H1 (cell line): ENCODE measurements around the gene COX14. TPM values are rescaled to one million over a fixed set of nuclear protein-coding genes. Genes with fewer than 3 reads are reported as not detected.

Experiments used
- CTCF ChIA-PET: fragments of 300-600 bp; sonication (Branson Sonifier 250); formaldehyde crosslinking; loops from one replicate; lab custom pipeline; 2021; ENCODE audit not compliant: partially characterized antibody; lab: Charles Lee
- POLR2A ChIA-PET: fragments of 300-600 bp; sonication (Branson Sonifier 250); formaldehyde crosslinking; loops from one replicate; lab custom pipeline; 2021; ENCODE audit warnings: inconsistent platforms; ENCODE audit not compliant: partially characterized antibody; lab: Charles Lee
- DNase-seq, 2 experiments: peaks; one replicate each; pipeline versions ENCODE4 v3.0.0 to v3.0.0-alpha.2; 2010 to 2022; ENCODE audit warnings: low spot score in 2 of 2, low read depth in 1 of 2, mixed read lengths in 1 of 2
- FAIRE-seq: peaks from 2 replicates; lab custom pipeline; 2011; peaks lifted over from hg19 to GRCh38; lab: Jason Lieb, UNC
- H2AFZ ChIP-seq: 2 replicates; pipeline ENCODE4 v1.8.1; 2012; ENCODE audit warnings: low read length, inconsistent platforms
- H2AK5ac ChIP-seq: 2 replicates; pipeline ENCODE4 v1.6.1; 2013; ENCODE audit warnings: low read depth, low read length
- H2BK120ac ChIP-seq: replicated peaks from 2 replicates; pipeline ENCODE3; 2013; ENCODE audit warnings: low read depth, low read length, inconsistent platforms
- H2BK12ac ChIP-seq: 2 replicates; pipeline ENCODE4 v1.6.1; 2013; ENCODE audit warnings: low read depth, low read length
- H2BK15ac ChIP-seq: 2 replicates; pipeline ENCODE4 v1.6.1; 2013; ENCODE audit warnings: low read length
- H2BK20ac ChIP-seq: 2 replicates; pipeline ENCODE4 v1.6.1; 2013; ENCODE audit warnings: low read length
- H2BK5ac ChIP-seq: 2 replicates; pipeline ENCODE4 v1.6.1; 2013; ENCODE audit warnings: low read depth, low read length
- H3K14ac ChIP-seq: 2 replicates; pipeline ENCODE4 v1.6.1; 2013; ENCODE audit warnings: inconsistent platforms; ENCODE audit not compliant: insufficient read length
- H3K18ac ChIP-seq: 2 replicates; pipeline ENCODE4 v1.6.1; 2013; ENCODE audit warnings: low read length; ENCODE audit errors: extremely low read depth
- H3K23ac ChIP-seq: 2 replicates; pipeline ENCODE4 v1.6.1; 2013; ENCODE audit warnings: inconsistent platforms; ENCODE audit not compliant: insufficient read length
- H3K23me2 ChIP-seq: 2 replicates; pipeline ENCODE4 v1.6.1; 2013; ENCODE audit warnings: low read depth, low read length
- H3K27ac ChIP-seq: 2 replicates; pipeline ENCODE4 v1.6.1; 2011; ENCODE audit warnings: low read depth, low read length, inconsistent platforms
- H3K27me3 ChIP-seq, 4 experiments: replicated peaks in 1 of 4; 1 replicate in 1 of 4; 2 replicates in 3 of 4; pipeline versions ENCODE4 v1.6.1 to v1.8.1; 2011 to 2013; ENCODE audit warnings: low read length in 3 of 4, mild to moderate bottlenecking in 3 of 4, inconsistent platforms in 2 of 4, mixed read lengths in 2 of 4, moderate library complexity in 1 of 4; ENCODE audit not compliant: control insufficient read depth in 3 of 4, insufficient read depth in 3 of 4; ENCODE audit errors: extremely low read depth in 1 of 4
- H3K36me3 ChIP-seq, 4 experiments: 2 replicates each; pipeline versions ENCODE4 v1.6.1 to v1.8.1; 2011 to 2013; ENCODE audit warnings: mild to moderate bottlenecking in 4 of 4, low read length in 3 of 4, moderate library complexity in 2 of 4, control low read depth in 1 of 4, inconsistent platforms in 1 of 4; ENCODE audit not compliant: insufficient read depth in 4 of 4, control insufficient read depth in 2 of 4
- H3K4ac ChIP-seq: replicated peaks from 2 replicates; pipeline ENCODE3; 2013; ENCODE audit warnings: low read length, low read depth, mixed read lengths, inconsistent platforms; ENCODE audit not compliant: insufficient read length
- H3K4me1 ChIP-seq, 4 experiments: replicated peaks in 1 of 4; 1 replicate in 1 of 4; 2 replicates in 3 of 4; pipeline versions ENCODE4 v1.6.1 to v1.8.1; 2011 to 2013; ENCODE audit warnings: low read length in 3 of 4, inconsistent platforms in 2 of 4, mixed read lengths in 1 of 4; ENCODE audit not compliant: insufficient read depth in 4 of 4, control insufficient read depth in 3 of 4
- H3K4me2 ChIP-seq, 2 experiments: 2 replicates each; pipeline versions ENCODE4 v1.6.1 to v1.8.1; 2011 to 2013; ENCODE audit warnings: low read depth in 2 of 2, low read length in 2 of 2, control low read depth in 1 of 2, inconsistent platforms in 1 of 2, mild to moderate bottlenecking in 1 of 2; ENCODE audit not compliant: insufficient read depth in 1 of 2
- H3K4me3 ChIP-seq, 4 experiments: fragments of 200-600, 300-600 bp in 1 of 4; sonication (generic), shearing (Covaris generic), sonication (Bioruptor Twin) in 1 of 4; 2 replicates each; pipeline versions ENCODE4 v1.5.1 to v1.8.1; 2011 to 2016; ENCODE audit warnings: low read length in 4 of 4, low read depth in 3 of 4, control low read depth in 2 of 4, inconsistent platforms in 2 of 4, mild to moderate bottlenecking in 2 of 4, mixed read lengths in 1 of 4, moderate library complexity in 1 of 4; ENCODE audit not compliant: insufficient read depth in 2 of 4; ENCODE audit errors: extremely low read depth in 1 of 4
- H3K56ac ChIP-seq: replicated peaks from 2 replicates; pipeline ENCODE3; 2013; ENCODE audit warnings: low read depth, mild to moderate bottlenecking, mixed read lengths, low read length, inconsistent platforms; ENCODE audit not compliant: insufficient read length
- H3K79me1 ChIP-seq: 2 replicates; pipeline ENCODE4 v1.6.1; 2013; ENCODE audit warnings: low read depth, low read length, control low read depth
- H3K79me2 ChIP-seq, 2 experiments: 2 replicates each; pipeline versions ENCODE4 v1.6.1 to v1.8.1; 2012 to 2013; ENCODE audit warnings: low read length in 2 of 2, mild to moderate bottlenecking in 2 of 2, inconsistent platforms in 1 of 2; ENCODE audit not compliant: insufficient read depth in 2 of 2, control insufficient read depth in 1 of 2
- H3K9ac ChIP-seq, 4 experiments: replicated peaks in 1 of 4; 1 replicate in 1 of 4; 2 replicates in 3 of 4; pipeline versions ENCODE4 v1.6.1 to v1.8.1; 2011 to 2013; ENCODE audit warnings: low read depth in 3 of 4, low read length in 3 of 4, control low read depth in 2 of 4, mild to moderate bottlenecking in 2 of 4, moderate library complexity in 2 of 4, inconsistent platforms in 1 of 4; ENCODE audit errors: extremely low read depth in 1 of 4
- H3K9me3 ChIP-seq, 2 experiments: 2 replicates each; pipeline versions ENCODE4 v1.6.1 to v1.8.1; 2012 to 2013; ENCODE audit warnings: mild to moderate bottlenecking in 2 of 2, moderate library complexity in 2 of 2, control low read depth in 1 of 2, inconsistent platforms in 1 of 2, low read depth in 1 of 2, low read length in 1 of 2, mixed read lengths in 1 of 2; ENCODE audit not compliant: insufficient read depth in 2 of 2
- H4K20me1 ChIP-seq, 2 experiments: replicated peaks in 1 of 2; 2 replicates each; pipeline versions ENCODE3 to v1.8.1; 2011 to 2013; ENCODE audit warnings: inconsistent platforms in 2 of 2, low read length in 2 of 2, mild to moderate bottlenecking in 1 of 2; ENCODE audit not compliant: insufficient read depth in 2 of 2, control insufficient read depth in 1 of 2
- H4K5ac ChIP-seq: 2 replicates; pipeline ENCODE4 v1.6.1; 2013; ENCODE audit warnings: low read length, low read depth, mixed read lengths, inconsistent platforms; ENCODE audit not compliant: insufficient read length
- H4K8ac ChIP-seq: 2 replicates; pipeline ENCODE4 v1.8.0; 2013; ENCODE audit warnings: mild to moderate bottlenecking, moderate library complexity, low read length, inconsistent platforms; ENCODE audit not compliant: insufficient read depth; ENCODE audit errors: extremely low read depth
- H4K91ac ChIP-seq: replicated peaks from 2 replicates; pipeline ENCODE3; 2013; ENCODE audit warnings: low read length, mixed read lengths, inconsistent platforms; ENCODE audit not compliant: insufficient read length
- CHD1 ChIP-seq: IDR thresholded peaks from 2 replicates; pipeline ENCODE4 v1.6.1; 2012; ENCODE audit warnings: low read depth, low read length, improper control_type of control experiment
- CHD2 ChIP-seq: IDR thresholded peaks from 2 replicates; pipeline ENCODE4 v1.6.1; 2012; ENCODE audit warnings: low read length, improper control_type of control experiment
- KDM4A ChIP-seq: IDR thresholded peaks from one replicate; pipeline ENCODE4 v1.7.1; 2012; ENCODE audit warnings: low read depth, mild to moderate bottlenecking, moderate library complexity, low read length, inconsistent platforms; ENCODE audit not compliant: severe bottlenecking
- YY1 ChIP-seq: IDR thresholded peaks from 2 replicates; pipeline ENCODE4 v1.6.1; 2011; ENCODE audit warnings: low read depth, mild to moderate bottlenecking, low read length
- WGBS, 2 experiments: shearing (Covaris generic) in 1 of 2; methylation state at CpG; one replicate each; pipeline versions ENCODE4 v1.1.6 to v1.1.7; 2013 to 2015; ENCODE audit warnings: low lambda C conversion rate in 2 of 2, mixed read lengths in 2 of 2, inconsistent platforms in 1 of 2, low coverage in 1 of 2, missing lambda C conversion rate in 1 of 2; ENCODE audit not compliant: insufficient replicate concordance in 2 of 2, insufficient coverage in 1 of 2, insufficient read length in 1 of 2; ENCODE audit errors: extremely low coverage in 1 of 2, missing lambda C conversion rate in 1 of 2; 5-methylcytosine and 5-hydroxymethylcytosine counted together
- polyA plus RNA-seq, 7 experiments: library from polyadenylated mRNA; depleted of rRNA in 3 of 7; stranded (reverse) in 5 of 7; unstranded in 2 of 7; fragments of >200 nt in 5 of 7; fragments of 200-250 nt in 2 of 7; gene quantifications; 1 replicate in 5 of 7; 2 replicates in 1 of 7; 4 replicates in 1 of 7; pipeline versions ENCODE4 v1.2.1 to v1.2.3, GENCODE V29; 2011 to 2013; ENCODE audit warnings: missing spikeins in 2 of 7, mixed read lengths in 2 of 7
- total RNA-seq: library from RNA; stranded (reverse); fragmentation: NEBNext Ultra II Directional; extraction: Animal tissue kit (Norgen Biotek cat#: 25700); gene quantifications from 2 replicates; pipeline ENCODE4 v1.2.1, GENCODE V29; 2021
- TF ChIP-seq, protein P1 (sequence below): IDR thresholded peaks from 2 replicates; pipeline ENCODE4 v1.6.1; 2011; ENCODE audit warnings: low read length, improper control_type of control experiment

COX14 gene
- total and polyA plus RNA-seq, 2 of the 8 experiments (the other 6 are each of a cell fraction or from before 2014, with no cell fraction given) = 40.1 to 102 TPM

DNA sequence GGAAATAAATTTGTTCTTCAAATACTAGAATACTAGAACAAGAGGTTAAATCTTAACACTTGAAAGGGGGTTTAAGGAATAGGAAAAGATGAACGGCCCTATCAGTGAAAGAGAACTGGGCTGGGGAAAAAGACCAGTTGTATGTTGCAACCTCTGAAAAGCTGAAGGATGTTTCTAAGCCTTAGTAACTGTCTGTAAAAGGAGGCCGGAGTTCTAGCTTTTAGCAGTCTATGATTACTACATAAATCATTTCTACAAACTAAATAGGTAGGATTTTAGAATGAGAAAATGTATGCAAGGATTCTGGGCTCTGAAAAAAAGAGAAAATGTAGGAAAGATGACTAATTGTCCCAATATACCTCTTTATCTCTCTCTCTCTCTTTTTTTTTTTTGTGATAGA is 50.2 kb downstream of the COX14 start:
- H3K9ac ChIP-seq = no peak overlapping the region
- POLR2A ChIA-PET = interaction anchor here (0.6 to 1.8 kb wide), 7 partner anchors 8 to 92 kb away, joined by 3 to 7 read pairs (median 4); no protein-coding TSS in a partner anchor
- no peak overlapping the region for H3K14ac ChIP-seq
- no peak overlapping the region for H4K8ac ChIP-seq
- H3K36me3 ChIP-seq = peaks cover 0 to 2% (median 0%) of the 10 kb centered on the region in 4 experiments; a peak in 2 of 8 replicates
- DNase-seq (no peak), FAIRE-seq (no peak)
- H3K4ac ChIP-seq = no peak overlapping the region
- H3K27ac ChIP-seq = no peak overlapping the region
- H3K23me2 ChIP-seq = peaks cover 5% of the 10 kb centered on the region
- H2BK5ac ChIP-seq = no peak overlapping the region
- no peak overlapping the region for H3K56ac ChIP-seq
- H2BK15ac ChIP-seq = no peak overlapping the region
- no peak overlapping the region for H3K4me3 ChIP-seq
- H2BK120ac ChIP-seq = no peak overlapping the region
- TF ChIP-seq YY1 (no peak), CHD2 (no peak), CHD1 (no peak), KDM4A (no peak)
- TF ChIP-seq, protein P1, sequence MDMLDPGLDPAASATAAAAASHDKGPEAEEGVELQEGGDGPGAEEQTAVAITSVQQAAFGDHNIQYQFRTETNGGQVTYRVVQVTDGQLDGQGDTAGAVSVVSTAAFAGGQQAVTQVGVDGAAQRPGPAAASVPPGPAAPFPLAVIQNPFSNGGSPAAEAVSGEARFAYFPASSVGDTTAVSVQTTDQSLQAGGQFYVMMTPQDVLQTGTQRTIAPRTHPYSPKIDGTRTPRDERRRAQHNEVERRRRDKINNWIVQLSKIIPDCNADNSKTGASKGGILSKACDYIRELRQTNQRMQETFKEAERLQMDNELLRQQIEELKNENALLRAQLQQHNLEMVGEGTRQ = no peak
- TF ChIP-seq, all 59 proteins: peak for 0
- Histone ChIP-seq H2BK20ac (no peak overlapping the region), H3K27me3 (no peaks in the 10 kb centered on the region), H3K23ac (no peak overlapping the region), H3K4me2 (no peak overlapping the region), H4K20me1 (peaks cover 0 to 4% of the 10 kb centered on the region in 2 experiments), H3K79me1 (peaks cover 2% of the 10 kb centered on the region; the same call in 1 of the 2 replicates), H3K79me2 (peaks cover 10 to 88% of the 10 kb centered on the region in 2 experiments), H4K5ac (no peak overlapping the region), H2BK12ac (no peak overlapping the region), H3K4me1 (no peaks in the 10 kb centered on the region), H2AK5ac (no peak overlapping the region), H3K9me3 (no peaks in the 10 kb centered on the region), H3K18ac (no peak overlapping the region), H2AFZ (no peak overlapping the region), H4K91ac (no peak overlapping the region)
- CTCF ChIA-PET = interaction anchor here (0.6 to 3.7 kb wide), 6 partner anchors 11 to 141 kb away, joined by 3 to 19 read pairs (median 4); partner anchors contain the start of gene COX14
- 82% methylated on average over 2 of the region's 2 CpGs; no CpG with 5 or more reads in 1 of the 2 experiments for WGBS, 2 experiments
